GM19372 (cell line): ENCODE measurements around the gene DOK6.

Experiments
- ATAC-seq: cut with Tn5 transposase; IDR thresholded peaks from one replicate; pipeline ENCODE4 v1.9.1; 2021; ENCODE audit warnings: mild to moderate bottlenecking, low read depth, moderate library complexity; ENCODE audit not compliant: unreplicated experiment

The DOK6 gene

DNA sequence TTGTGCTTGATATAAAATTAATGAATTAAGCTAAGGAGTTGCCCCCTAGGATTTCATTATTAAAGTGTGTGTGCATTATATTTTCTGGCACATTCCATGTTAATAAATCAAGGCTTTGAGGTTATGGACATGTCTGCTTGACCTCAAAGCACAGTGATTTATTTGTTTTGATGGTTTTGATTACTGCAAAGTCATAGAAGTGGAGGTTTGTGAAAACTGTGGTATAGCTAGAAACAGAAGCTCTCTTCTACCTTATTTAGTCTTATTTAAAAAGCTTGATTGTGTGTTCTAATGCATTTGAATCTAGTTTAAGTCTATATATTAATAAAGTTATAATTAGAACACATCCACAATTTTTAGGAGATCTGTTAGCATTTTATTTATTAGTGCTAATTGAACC, 32.2 kb downstream of the DOK6 start:
- ATAC-seq: no peak

DNA sequence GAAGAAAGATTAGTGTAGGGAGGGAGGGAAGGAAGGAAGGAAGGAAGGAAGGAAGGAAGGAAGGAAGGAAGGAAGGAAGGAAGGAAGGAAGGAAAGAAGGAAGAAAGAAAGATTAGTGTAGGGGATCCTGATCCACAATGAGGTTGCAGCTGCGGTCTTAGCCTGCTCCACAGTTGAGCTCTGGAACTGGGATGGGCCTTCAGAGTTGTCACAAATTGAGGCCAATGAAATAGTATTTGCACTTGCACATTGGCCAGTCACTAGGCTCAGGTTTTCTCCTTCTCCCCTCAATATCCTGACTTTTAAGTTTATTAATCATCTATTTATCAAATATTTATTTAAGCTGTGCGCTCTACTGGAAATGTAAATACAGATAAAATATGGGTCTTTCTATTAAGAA, 34.3 kb downstream of the DOK6 start:
- no peak for ATAC-seq

DNA sequence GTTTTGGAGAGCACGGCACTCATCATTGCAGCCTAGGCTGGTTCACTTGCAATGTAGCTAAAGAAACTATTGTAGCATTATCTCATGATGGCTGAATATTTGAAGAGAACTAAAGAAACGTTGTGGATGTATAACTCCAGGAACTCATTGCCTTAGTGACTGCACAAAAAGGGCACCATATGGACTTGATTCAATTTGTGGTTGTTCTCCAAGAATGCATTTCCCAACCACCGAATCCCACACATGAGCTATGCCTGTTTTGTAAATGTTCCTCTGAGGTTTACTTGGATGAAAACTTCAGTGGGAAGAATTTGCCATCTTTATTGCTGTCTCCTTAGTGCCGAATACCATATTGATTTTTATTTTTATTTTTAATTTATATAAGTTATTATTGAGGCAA, 43.5 kb downstream of the DOK6 start:
- no peak for ATAC-seq

- ATAC-seq: no peak
These were observed 47.2 kb downstream of the DOK6 start for GRCh38 chr18:69447886-69448285.

DNA sequence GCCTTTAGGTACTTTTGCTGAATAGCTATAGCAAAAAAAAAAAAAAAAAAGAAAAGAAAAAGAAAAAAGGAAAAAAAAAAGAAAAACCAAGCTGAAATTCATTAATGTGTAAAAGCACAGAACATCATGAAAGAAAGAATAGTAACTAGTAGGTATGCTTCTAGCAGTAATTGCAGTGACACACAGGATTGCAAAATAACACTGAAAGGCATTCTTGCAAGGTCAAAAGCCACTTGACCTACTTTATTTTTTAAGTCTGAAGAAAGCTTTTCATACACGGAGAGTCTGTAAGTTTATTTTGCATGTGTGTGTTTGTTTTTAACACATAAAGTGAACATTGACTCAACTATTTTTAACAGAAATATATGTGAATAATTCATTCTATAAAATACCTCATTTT, 54.4 kb downstream of the DOK6 start:
- no peak for ATAC-seq

GRCh38 chr18:69469444-69469919, 68.8 kb downstream of the DOK6 start:
- no peak for ATAC-seq

- ATAC-seq: no peak
These were observed 79.8 kb downstream of the DOK6 start for GRCh38 chr18:69480460-69480859.

GRCh38 chr18:69483574-69483973, 82.9 kb downstream of the DOK6 start:
- ATAC-seq: no peak

DNA sequence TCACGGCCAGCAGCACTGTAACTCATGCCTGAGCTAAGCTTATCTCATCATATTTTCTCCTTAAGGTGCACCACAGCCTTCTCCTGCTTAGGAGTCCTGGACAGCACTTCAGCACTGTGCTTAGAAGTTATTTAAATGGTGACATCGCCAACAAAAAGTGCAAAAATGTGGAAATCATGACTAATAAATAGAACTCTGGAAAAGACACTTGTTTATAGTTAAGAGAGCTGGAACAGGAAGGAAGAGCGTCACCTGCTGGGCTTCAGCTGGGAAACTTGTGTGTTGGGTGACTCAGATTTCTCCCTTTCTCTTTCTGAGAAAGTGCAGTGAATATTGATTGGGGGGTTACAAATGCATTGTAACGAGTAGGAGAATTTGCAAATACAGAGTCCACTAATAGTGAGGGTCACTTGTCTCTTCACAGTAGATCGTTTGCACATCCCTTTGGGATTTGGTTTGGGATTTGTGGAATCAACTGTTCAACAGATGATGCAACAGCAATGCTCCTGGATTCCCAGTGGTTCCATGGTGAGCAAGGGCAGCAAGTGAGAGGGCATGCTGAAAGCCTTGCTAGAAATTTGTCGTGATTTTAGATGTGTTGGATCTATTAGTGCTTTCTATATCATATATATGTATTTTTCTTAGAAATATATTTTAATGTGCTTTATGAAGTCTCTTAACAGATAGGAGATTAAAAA, 84.2 kb downstream of the DOK6 start:
- no peak for ATAC-seq

DNA sequence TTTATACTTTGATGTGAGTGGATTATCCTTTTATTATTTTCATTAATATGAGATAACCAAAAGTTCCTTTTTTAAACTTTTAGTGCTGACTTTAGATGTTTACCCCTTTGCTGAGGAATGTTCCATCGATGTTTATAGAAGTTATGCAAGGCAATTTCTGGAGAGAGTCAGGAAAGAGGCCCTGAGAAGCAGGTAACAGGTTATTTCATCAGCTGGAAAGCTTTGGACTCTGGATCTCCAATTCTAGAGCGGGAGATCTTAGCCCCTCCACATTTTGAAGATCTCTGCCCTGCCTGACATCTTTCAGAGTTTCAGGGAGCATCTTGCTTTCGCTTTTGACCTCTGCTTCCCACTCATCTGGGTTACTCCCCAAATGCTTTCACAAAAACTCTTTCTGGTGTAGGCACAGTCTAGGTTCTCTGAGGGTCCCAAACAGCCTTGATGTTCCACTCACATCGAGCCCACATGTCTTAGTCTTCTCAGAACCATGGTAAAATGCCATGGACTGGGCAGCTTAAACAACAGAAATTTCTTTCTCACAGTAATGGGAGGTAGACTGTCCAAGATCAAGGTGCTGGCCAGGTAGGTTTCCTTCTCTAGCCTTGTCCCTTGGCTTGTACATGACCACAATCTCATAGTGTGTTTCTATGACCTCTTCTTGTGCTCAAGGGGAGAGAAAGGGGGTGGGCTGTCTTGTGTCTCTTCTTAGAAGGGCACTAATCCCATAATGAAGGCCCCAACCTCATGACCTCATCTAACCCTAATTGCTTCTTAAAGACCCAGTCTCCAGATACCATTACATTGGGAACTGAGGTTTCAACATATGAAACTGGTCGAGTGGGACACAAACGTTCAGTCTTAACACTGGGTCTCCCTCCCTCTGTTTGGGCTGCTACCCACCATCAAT, 87.1 kb downstream of the DOK6 start:
- ATAC-seq: no peak

DNA sequence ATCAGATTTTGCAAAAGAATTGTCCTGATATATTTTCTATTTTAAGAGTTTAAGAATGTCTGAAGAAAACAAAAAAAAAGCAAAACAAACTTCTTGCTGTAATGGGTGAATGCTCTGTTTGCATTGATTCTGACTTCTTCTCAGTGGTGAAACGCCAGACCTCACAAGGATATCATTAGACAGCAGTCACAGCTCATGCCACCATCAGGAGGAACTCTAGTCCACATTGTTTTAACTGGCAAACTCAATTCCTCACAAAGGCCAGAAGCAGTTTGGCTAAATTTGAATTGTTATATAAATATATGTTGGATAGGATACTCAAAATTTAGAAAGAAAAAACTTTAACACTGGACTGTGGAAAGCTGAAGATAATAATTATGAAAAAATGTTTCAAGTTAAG, 89.4 kb downstream of the DOK6 start:
- ATAC-seq: no peak

- ATAC-seq: no peak
These were observed 90.1 kb downstream of the DOK6 start for GRCh38 chr18:69490813-69491212.

GRCh38 chr18:69491576-69491975, 90.9 kb downstream of the DOK6 start:
- no peak for ATAC-seq

DNA sequence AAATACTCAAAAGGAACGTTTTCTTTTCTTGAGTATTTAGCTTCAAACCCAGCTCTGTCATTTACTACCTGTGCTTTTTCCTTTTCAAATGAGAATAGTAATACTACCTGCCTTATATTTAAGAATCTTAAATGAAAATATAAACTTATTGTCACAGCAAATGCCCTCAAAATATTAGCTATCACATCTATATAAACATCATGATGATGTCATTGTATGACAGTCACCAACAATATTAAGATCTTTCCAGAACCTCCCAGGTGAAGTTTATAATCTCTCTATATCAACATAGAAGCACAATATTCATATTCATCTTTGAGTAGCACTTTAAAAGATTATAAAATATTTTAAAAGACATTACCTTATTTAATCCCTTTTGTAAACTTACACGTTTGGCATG, 92.2 kb downstream of the DOK6 start:
- ATAC-seq: no peak

- no peak for ATAC-seq
These were observed 94.2 kb downstream of the DOK6 start for GRCh38 chr18:69494841-69495240.

GRCh38 chr18:69495338-69495737, 94.7 kb downstream of the DOK6 start:
- no peak for ATAC-seq

DNA sequence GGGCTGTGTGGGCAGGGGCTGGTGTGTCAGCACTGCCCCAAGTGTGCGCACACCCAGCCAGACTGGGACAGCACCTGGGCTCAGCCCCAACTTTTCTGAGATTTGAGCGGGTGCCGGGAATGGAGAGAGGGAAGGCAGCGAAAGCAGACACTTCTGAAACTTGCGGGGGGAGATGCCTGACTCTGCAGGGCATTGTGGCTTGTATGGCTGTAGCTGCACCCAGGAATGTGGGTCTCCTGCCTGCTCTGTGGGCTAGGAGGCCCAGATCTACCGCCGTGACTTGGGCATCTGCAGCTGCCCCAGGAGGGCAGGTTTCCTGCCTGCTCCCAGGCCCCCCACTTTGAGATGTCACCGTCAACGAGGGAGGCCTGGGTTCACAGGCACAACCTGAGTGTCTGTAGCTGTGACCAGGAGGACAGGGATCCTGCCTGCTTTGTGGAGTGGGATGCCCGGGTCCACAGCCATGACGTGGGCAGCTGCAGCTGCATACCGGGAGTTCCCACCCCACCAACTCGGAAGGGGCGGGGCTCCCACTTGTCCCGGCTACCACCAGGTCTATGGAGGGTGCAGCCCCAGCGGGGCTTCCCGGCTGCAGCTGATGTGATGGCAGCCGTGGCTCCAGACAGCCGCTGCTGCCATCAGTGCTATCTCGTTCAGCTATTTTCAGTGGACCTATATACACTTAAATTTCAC, 95.3 kb downstream of the DOK6 start:
- ATAC-seq: no peak

GRCh38 chr18:69518989-69519388, 118.3 kb downstream of the DOK6 start:
- ATAC-seq: no peak

DNA sequence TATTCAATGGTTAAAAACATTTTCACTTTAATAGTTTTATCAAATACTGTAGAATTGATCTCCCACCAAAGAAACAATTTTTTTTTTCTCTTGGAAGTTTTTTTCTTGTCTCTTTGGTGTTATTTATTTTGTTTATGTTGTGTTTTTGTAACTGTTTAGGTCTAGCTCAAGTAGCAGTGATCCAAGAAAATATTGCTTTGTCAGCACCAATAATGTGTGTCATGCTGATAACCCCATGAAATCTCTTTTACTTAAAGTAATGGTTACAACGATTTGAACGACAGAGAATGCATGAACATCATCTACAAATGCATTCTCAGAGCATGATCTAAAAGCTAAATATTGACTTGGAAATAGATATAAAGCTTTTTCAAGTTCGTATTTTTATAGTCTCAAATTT, 122.9 kb downstream of the DOK6 start:
- ATAC-seq: no peak

- ATAC-seq: no peak
These were observed 127.7 kb downstream of the DOK6 start for GRCh38 chr18:69528435-69528834.

DNA sequence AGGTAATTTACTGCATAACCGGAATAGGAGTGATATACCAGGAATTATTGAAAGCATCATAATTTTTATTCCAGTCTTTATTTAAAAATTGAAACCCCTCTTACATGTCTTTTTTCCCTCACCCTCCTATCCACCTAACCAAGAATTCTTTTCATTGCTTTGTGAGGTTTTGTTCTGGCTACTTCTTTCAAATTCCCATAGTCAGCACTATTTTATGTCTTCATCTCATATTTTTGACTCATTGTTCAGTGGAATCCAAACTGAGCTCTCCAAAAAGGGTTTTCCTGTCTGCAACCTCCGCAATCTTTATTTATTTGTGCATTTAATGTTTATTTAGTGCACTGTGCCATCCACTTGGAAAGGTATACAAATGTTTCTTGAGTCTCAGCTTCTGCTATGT, 128.5 kb downstream of the DOK6 start:
- no peak for ATAC-seq
